Astrocyte (in vitro differentiated cells and primary cell): Measurements from ENCODE around the gene NLRP12. TPM values are rescaled to one million over a fixed set of nuclear protein-coding genes. Genes with fewer than 3 reads are reported as not detected.
"Not testable (repeated sequence)": the region's sequence is repeated elsewhere in the genome, so short reads cannot be mapped to it uniquely, and the experiment has no call there.

Source experiments
- DNase-seq: peaks from one replicate; pipeline ENCODE4 v3.0.0-alpha.2; 2010; ENCODE audit warnings: low read depth
- FAIRE-seq: peaks from 2 replicates; lab custom pipeline; 2011; peaks lifted over from hg19 to GRCh38; lab: Jason Lieb, UNC
- H2AFZ ChIP-seq: 2 replicates; pipeline ENCODE4 v1.6.0; 2012; ENCODE audit warnings: low read depth, low read length, inconsistent platforms
- H3K27ac ChIP-seq: 2 replicates; pipeline ENCODE4 v1.5.1; 2011; ENCODE audit warnings: low read depth, low read length, inconsistent platforms
- H3K27me3 ChIP-seq: 2 replicates; pipeline ENCODE4 v1.6.0; 2011; ENCODE audit warnings: low read length, inconsistent platforms; ENCODE audit not compliant: insufficient read depth
- H3K36me3 ChIP-seq: 2 replicates; pipeline ENCODE4 v1.5.1; 2011; ENCODE audit warnings: low read length, inconsistent platforms; ENCODE audit not compliant: insufficient read depth
- H3K4me1 ChIP-seq: 2 replicates; pipeline ENCODE4 v1.5.1; 2011; ENCODE audit warnings: low read length, inconsistent platforms; ENCODE audit not compliant: insufficient read depth
- H3K4me2 ChIP-seq: 2 replicates; pipeline ENCODE4 v1.6.0; 2012; ENCODE audit warnings: low read length, inconsistent platforms
- H3K4me3 ChIP-seq: 2 replicates; pipeline ENCODE4 v1.5.1; 2011; ENCODE audit warnings: low read depth, mild to moderate bottlenecking, low read length, inconsistent platforms; ENCODE audit not compliant: insufficient read depth
- H3K79me2 ChIP-seq: 2 replicates; pipeline ENCODE4 v1.6.0; 2012; ENCODE audit warnings: mild to moderate bottlenecking, low read length, inconsistent platforms; ENCODE audit not compliant: insufficient read depth
- H3K9ac ChIP-seq: 2 replicates; pipeline ENCODE4 v1.6.0; 2012; ENCODE audit warnings: mild to moderate bottlenecking, low read length, inconsistent platforms
- H3K9me3 ChIP-seq: 2 replicates; pipeline ENCODE4 v1.5.1; 2012; ENCODE audit warnings: low read depth, mild to moderate bottlenecking, low read length, inconsistent platforms; ENCODE audit not compliant: insufficient read depth
- H4K20me1 ChIP-seq: 2 replicates; pipeline ENCODE4 v1.6.0; 2012; ENCODE audit warnings: low read length, inconsistent platforms; ENCODE audit not compliant: insufficient read depth
- H3K27ac Mint-ChIP-seq: one replicate; pipeline ENCODE4 v1.8.0; 2021; ENCODE audit warnings: mild to moderate bottlenecking, mixed read lengths; ENCODE audit not compliant: unreplicated experiment
- H3K27me3 Mint-ChIP-seq: one replicate; pipeline ENCODE4 v1.8.0; 2021; ENCODE audit warnings: low read depth, mixed read lengths; ENCODE audit not compliant: unreplicated experiment
- H3K36me3 Mint-ChIP-seq: one replicate; pipeline ENCODE4 v1.8.0; 2021; ENCODE audit warnings: low read depth, mixed read lengths; ENCODE audit not compliant: unreplicated experiment
- H3K4me1 Mint-ChIP-seq: one replicate; pipeline ENCODE4 v1.8.0; 2021; ENCODE audit warnings: low read depth, mixed read lengths; ENCODE audit not compliant: unreplicated experiment
- H3K4me3 Mint-ChIP-seq: one replicate; pipeline ENCODE4 v1.8.0; 2021; ENCODE audit warnings: mild to moderate bottlenecking, moderate library complexity, mixed read lengths; ENCODE audit not compliant: unreplicated experiment
- H3K9me3 Mint-ChIP-seq: one replicate; pipeline ENCODE4 v1.8.0; 2021; ENCODE audit warnings: mild to moderate bottlenecking, mixed read lengths; ENCODE audit not compliant: unreplicated experiment
- CTCF ChIP-seq: IDR thresholded peaks from 2 replicates; pipeline ENCODE4 v1.5.1; 2011; ENCODE audit warnings: low read depth, mild to moderate bottlenecking, inconsistent platforms, low read length, moderate library complexity; ENCODE audit not compliant: insufficient read depth
- EZH2 ChIP-seq: IDR thresholded peaks from 2 replicates; pipeline ENCODE4 v1.6.1; 2012; ENCODE audit warnings: mild to moderate bottlenecking, low read length, inconsistent platforms; ENCODE audit not compliant: insufficient read depth
- total RNA-seq: library from RNA; stranded (reverse); gene quantifications from 2 replicates; pipeline ENCODE4 v1.2.1, GENCODE V29; 2021

NLRP12 gene
- total RNA-seq, 1 donor from 2014 or later = not detected

DNA sequence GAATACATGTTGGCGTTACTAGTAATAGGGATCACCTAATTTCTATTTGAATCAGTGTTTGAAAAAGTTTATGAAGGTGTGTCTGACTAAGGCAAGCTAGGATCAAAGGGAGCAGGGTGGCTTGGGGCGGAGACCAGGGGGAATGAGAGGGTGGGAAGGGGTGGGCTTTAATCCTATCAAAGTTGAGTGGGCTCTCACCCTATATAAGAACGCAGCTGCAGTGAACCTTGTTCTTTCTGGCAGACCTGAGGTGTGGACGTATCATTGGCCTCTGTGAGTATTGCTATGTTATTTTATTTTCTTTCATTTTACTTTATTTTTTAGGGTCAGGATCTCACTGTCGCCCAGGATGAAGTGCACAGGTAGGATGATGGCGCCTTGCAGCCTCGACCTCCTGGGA is 37.4 kb downstream of the NLRP12 start:
- DNase-seq (no peak), FAIRE-seq (no peak)
- peaks cover 1% of the 10 kb centered on the region for H3K4me1 Mint-ChIP-seq
- Histone ChIP-seq H3K27ac (no peak overlapping the region), H3K4me2 (no peak overlapping the region), H3K4me3 (no peak overlapping the region), H4K20me1 (no peaks in the 10 kb centered on the region), H2AFZ (no peak overlapping the region), H3K9me3 (peaks cover 2% of the 10 kb centered on the region), H3K4me1 (no peaks in the 10 kb centered on the region), H3K36me3 (no peaks in the 10 kb centered on the region), H3K9ac (no peak overlapping the region), H3K79me2 (no peaks in the 10 kb centered on the region), H3K27me3 (no peaks in the 10 kb centered on the region)
- peaks cover 3% of the 10 kb centered on the region for H3K9me3 Mint-ChIP-seq
- no peak overlapping the region for H3K27ac Mint-ChIP-seq
- H3K36me3 Mint-ChIP-seq = no peaks in the 10 kb centered on the region
- TF ChIP-seq EZH2 (no peak), CTCF (no peak)
- peaks cover 2% of the 10 kb centered on the region for H3K27me3 Mint-ChIP-seq
- H3K4me3 Mint-ChIP-seq = no peak overlapping the region

DNA sequence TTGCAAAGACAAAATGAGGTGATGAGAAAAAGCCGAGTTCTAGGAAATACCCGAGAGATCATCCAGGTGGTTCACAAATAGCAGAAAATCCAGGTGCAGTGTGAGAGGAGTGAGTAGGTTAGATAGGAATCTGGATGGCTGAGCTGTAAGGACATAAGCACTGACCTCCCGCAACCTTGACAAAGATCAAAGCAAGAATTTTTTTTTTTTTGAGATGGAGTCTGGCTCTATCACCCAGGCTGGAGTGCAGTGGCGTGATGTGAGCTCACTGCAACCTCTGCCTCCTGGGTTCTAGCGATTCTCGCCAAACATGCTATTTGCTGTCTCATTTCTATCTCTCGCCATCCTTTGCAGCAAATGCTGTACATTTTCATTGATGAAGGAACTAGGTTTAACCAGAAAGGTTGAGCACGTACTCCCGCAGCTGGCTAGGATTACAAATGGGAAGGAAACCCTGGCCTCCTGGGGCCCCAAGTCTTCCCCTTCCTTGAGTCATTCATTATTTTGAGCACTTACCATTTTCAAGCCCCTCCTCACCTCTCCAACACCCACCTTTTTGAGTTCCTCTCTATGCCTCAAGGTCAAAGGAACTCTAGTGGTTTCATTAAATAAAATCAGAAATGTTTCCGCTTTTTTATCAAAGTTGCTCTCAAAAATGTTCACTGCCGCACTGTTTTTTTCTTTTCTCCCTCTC is 38.8 kb downstream of the NLRP12 start:
- H3K4me3 Mint-ChIP-seq = no peak overlapping the region
- TF ChIP-seq CTCF (no peak), EZH2 (no peak)
- Histone ChIP-seq H4K20me1 (no peaks in the 10 kb centered on the region), H3K4me1 (no peaks in the 10 kb centered on the region), H3K4me2 (no peak overlapping the region), H3K79me2 (no peaks in the 10 kb centered on the region), H3K9ac (no peak overlapping the region), H3K27ac (no peak overlapping the region), H3K9me3 (peaks cover 2% of the 10 kb centered on the region), H3K27me3 (no peaks in the 10 kb centered on the region), H3K36me3 (no peaks in the 10 kb centered on the region), H2AFZ (no peak overlapping the region), H3K4me3 (no peak overlapping the region)
- no peaks in the 10 kb centered on the region for H3K4me1 Mint-ChIP-seq
- peaks cover 3% of the 10 kb centered on the region for H3K9me3 Mint-ChIP-seq
- FAIRE-seq (no peak), DNase-seq (no peak)
- no peaks in the 10 kb centered on the region for H3K36me3 Mint-ChIP-seq
- peaks cover 2% of the 10 kb centered on the region for H3K27me3 Mint-ChIP-seq
- H3K27ac Mint-ChIP-seq = no peak overlapping the region

GRCh38 chr19:53782698-53783097 is 41.4 kb downstream of the NLRP12 start:
- H4K20me1 ChIP-seq = no peaks in the 10 kb centered on the region
- H3K79me2 ChIP-seq = no peaks in the 10 kb centered on the region
- no peaks in the 10 kb centered on the region for H3K36me3 Mint-ChIP-seq
- no peaks in the 10 kb centered on the region for H3K4me1 ChIP-seq
- H3K4me3 Mint-ChIP-seq = no peak overlapping the region
- no peak overlapping the region for H3K27ac ChIP-seq
- H3K9me3 Mint-ChIP-seq = peaks cover 3% of the 10 kb centered on the region
- no peak overlapping the region for H3K27ac Mint-ChIP-seq
- no peak overlapping the region for H2AFZ ChIP-seq
- H3K4me2 ChIP-seq = no peak overlapping the region
- no peaks in the 10 kb centered on the region for H3K36me3 ChIP-seq
- peaks cover 2% of the 10 kb centered on the region for H3K9me3 ChIP-seq
- H3K27me3 Mint-ChIP-seq = no peaks in the 10 kb centered on the region
- no peaks in the 10 kb centered on the region for H3K4me1 Mint-ChIP-seq
- TF ChIP-seq CTCF = no peak
- no peak for TF ChIP-seq EZH2
- no peak overlapping the region for H3K9ac ChIP-seq
- DNase-seq = no peak
- no peaks in the 10 kb centered on the region for H3K27me3 ChIP-seq
- FAIRE-seq = no peak
- no peak overlapping the region for H3K4me3 ChIP-seq

GRCh38 chr19:53781332-53781731 is 42.8 kb downstream of the NLRP12 start:
- H3K9me3 Mint-ChIP-seq, H3K9me3 ChIP-seq, H3K79me2 ChIP-seq, H3K4me3 Mint-ChIP-seq, H4K20me1 ChIP-seq, H3K4me2 ChIP-seq, H3K27me3 Mint-ChIP-seq, H3K4me3 ChIP-seq, H3K4me1 Mint-ChIP-seq, H3K27me3 ChIP-seq, H3K27ac ChIP-seq, FAIRE-seq, H3K36me3 Mint-ChIP-seq, H2AFZ ChIP-seq, H3K9ac ChIP-seq, H3K4me1 ChIP-seq, DNase-seq, H3K27ac Mint-ChIP-seq, H3K36me3 ChIP-seq: not testable (repeated sequence)
